Tibial nerve (tissue), 4 donors: ENCODE measurements around the gene GBF1. TPM values are rescaled to one million over a fixed set of nuclear protein-coding genes. Genes with fewer than 3 reads are reported as not detected.

Experiments
- DNase-seq, 2 donors: peaks; one replicate each; pipeline ENCODE4 v3.0.0-alpha.2; 2019; ENCODE audit warnings: low spot score in 2 of 2
- H3K27ac ChIP-seq, 4 donors: fragments of 200-600 bp; sonication (generic) in 3 of 4; one replicate each; pipeline ENCODE4 v1.5.1; 2017 to 2019; ENCODE audit warnings: mild to moderate bottlenecking in 1 of 4
- H3K27me3 ChIP-seq, 2 donors: fragments of 200-600 bp; sonication (generic) in 1 of 2; one replicate each; pipeline versions ENCODE4 v1.5.1 to v1.6.0; 2017 to 2019
- H3K36me3 ChIP-seq, 3 donors: fragments of 200-600 bp; sonication (generic); one replicate each; pipeline ENCODE4 v1.5.1; 2018 to 2019
- H3K4me1 ChIP-seq, 4 donors: fragments of 200-600 bp; sonication (generic) in 3 of 4; one replicate each; pipeline ENCODE4 v1.5.1; 2017 to 2019
- H3K4me3 ChIP-seq, 4 donors: fragments of 200-600 bp; sonication (generic) in 3 of 4; one replicate each; pipeline ENCODE4 v1.5.1; 2017 to 2019; ENCODE audit warnings: mild to moderate bottlenecking in 1 of 4, moderate library complexity in 1 of 4
- H3K9me3 ChIP-seq, 4 donors: fragments of 200-600 bp; sonication (generic) in 3 of 4; one replicate each; pipeline ENCODE4 v1.5.1; 2017 to 2019
- EP300 ChIP-seq, 2 donors: sonication (generic); formaldehyde crosslinking; IDR thresholded peaks; one replicate each; pipeline ENCODE4 v1.6.1; 2017; ENCODE audit warnings: antibody characterized with exemption in 2 of 2, mild to moderate bottlenecking in 1 of 2
- POLR2A ChIP-seq, 2 donors: fragments of 450-650 bp; IDR thresholded peaks; one replicate each; pipeline ENCODE4 v1.6.1; 2017; ENCODE audit warnings: antibody characterized with exemption in 2 of 2, mild to moderate bottlenecking in 2 of 2, moderate library complexity in 2 of 2
- WGBS, 2 donors: methylation state at CpG; one replicate each; pipeline ENCODE4 v1.1.5; 2018; 5-methylcytosine and 5-hydroxymethylcytosine counted together
- total RNA-seq, 4 donors: library from RNA; depleted of rRNA; stranded (reverse); fragments of >200 nt; gene quantifications; one replicate each; pipeline ENCODE4 v1.1.0, GENCODE V29; 2016
- TF ChIP-seq, protein P1 (sequence below), 5 experiments: fragments of 200-600 bp in 3 of 5; fragments of 450-650 bp in 2 of 5; sonication (generic) in 3 of 5; IDR thresholded peaks; one replicate each; pipeline ENCODE4 v1.5.1; 2016 to 2019; ENCODE audit warnings: antibody characterized with exemption in 5 of 5, mild to moderate bottlenecking in 3 of 5, moderate library complexity in 2 of 5

The GBF1 gene
- total RNA-seq, 4 donors from 2014 or later, result 31.0 to 38.0 (median 36.1) TPM

DNA sequence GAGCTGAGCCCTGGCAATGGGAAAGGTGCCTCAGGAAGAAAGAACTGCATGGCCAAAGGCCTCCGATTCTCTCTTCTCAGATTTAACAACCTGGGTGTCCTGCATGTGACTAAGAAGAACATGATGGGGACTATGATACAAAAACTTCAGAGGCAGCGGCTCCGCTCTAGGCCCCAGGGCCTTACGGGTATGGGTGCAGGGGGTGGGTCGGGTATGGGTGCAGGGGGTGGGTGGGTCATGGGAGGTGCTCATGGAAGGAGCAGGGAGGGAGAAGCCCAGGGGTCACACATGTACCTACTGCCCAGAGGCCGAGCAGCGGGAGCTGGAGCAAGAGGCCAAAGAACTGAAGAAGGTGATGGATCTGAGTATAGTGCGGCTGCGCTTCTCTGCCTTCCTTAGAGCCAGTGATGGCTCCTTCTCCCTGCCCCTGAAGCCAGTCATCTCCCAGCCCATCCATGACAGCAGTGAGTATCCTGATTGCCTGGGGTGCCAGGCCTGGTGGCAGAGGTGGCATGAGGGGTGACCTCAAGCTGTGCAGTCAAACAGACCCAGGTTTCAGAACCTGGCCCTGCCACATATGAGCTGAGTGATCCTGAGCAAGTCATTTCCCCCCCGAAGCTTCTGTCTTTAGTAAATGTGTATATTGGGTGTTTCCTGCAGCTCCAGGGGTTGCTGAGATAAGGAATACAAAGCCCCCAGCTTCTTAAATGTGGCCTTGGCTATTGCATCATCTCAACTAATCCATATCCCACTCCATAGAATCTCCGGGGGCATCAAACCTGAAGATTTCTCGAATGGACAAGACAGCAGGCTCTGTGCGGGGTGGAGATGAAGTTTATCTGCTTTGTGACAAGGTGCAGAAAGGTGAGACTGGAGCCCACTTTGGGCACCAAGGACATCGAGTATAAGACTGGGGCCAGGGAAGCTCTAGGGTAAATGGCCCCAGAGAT is 152.2 kb downstream of the GBF1 start:
- Histone ChIP-seq H3K4me1 (peaks cover 0 to 60% (median 32%) of the 10 kb centered on the region in 4 donors), H3K27me3 (no peaks in the 10 kb centered on the region), H3K36me3 (peaks cover 0 to 48% (median 11%) of the 10 kb centered on the region in 3 donors), H3K27ac (peak overlapping the region in 2 of 4 donors; percentile 97 to 98), H3K9me3 (no peaks in the 10 kb centered on the region), H3K4me3 (no peak overlapping the region)
- no peak for DNase-seq
- 89% methylated on average over 14 of the region's 14 CpGs for WGBS, 2 donors
- no peak for TF ChIP-seq POLR2A (IDR thresholded peaks at IDR 0.05)
- TF ChIP-seq EP300 (IDR thresholded peaks at IDR 0.05), result no peak
- TF ChIP-seq, protein P1, sequence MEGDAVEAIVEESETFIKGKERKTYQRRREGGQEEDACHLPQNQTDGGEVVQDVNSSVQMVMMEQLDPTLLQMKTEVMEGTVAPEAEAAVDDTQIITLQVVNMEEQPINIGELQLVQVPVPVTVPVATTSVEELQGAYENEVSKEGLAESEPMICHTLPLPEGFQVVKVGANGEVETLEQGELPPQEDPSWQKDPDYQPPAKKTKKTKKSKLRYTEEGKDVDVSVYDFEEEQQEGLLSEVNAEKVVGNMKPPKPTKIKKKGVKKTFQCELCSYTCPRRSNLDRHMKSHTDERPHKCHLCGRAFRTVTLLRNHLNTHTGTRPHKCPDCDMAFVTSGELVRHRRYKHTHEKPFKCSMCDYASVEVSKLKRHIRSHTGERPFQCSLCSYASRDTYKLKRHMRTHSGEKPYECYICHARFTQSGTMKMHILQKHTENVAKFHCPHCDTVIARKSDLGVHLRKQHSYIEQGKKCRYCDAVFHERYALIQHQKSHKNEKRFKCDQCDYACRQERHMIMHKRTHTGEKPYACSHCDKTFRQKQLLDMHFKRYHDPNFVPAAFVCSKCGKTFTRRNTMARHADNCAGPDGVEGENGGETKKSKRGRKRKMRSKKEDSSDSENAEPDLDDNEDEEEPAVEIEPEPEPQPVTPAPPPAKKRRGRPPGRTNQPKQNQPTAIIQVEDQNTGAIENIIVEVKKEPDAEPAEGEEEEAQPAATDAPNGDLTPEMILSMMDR (IDR thresholded peaks at IDR 0.05), result no peak

DNA sequence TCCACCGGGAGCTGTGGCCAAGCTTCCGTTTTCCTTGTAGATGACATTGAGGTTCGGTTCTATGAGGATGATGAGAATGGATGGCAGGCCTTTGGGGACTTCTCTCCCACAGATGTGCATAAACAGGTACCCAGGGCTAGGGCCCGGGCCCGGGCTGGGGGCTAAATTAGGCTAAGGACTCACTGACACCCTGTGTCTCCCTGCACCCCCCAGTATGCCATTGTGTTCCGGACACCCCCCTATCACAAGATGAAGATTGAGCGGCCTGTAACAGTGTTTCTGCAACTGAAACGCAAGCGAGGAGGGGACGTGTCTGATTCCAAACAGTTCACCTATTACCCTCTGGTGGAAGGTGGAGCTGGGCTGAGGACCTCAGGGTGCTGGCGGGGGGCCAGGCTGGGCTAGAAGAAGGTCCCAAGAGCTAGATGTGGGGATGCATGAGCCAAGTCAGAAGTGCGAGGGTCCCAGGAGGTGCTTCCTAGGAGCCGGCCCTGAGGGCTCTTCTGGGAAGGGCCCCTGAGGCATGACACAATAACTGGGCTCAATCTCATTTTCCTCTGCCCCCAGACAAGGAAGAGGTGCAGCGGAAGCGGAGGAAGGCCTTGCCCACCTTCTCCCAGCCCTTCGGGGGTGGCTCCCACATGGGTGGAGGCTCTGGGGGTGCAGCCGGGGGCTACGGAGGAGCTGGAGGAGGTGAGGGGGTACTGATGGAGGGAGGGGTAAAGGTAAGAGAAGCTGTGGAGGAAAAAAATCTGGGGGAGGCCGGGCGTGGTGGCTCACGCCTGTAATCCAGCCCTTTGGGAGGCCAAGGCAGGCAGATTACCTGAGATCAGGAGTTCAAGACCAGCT is 153.1 kb downstream of the GBF1 start:
- H3K9me3 ChIP-seq, result no peaks in the 10 kb centered on the region
- no peaks in the 10 kb centered on the region for H3K27me3 ChIP-seq
- H3K4me1 ChIP-seq, result peaks cover 0 to 58% (median 30%) of the 10 kb centered on the region in 4 donors
- no peak for TF ChIP-seq EP300 (IDR thresholded peaks at IDR 0.05)
- TF ChIP-seq, protein P1 (IDR thresholded peaks at IDR 0.05), result no peak
- TF ChIP-seq POLR2A (IDR thresholded peaks at IDR 0.05), result no peak
- 87 to 89% methylated on average over 21 of the region's 21 CpGs for WGBS, 2 donors
- peak overlapping the region in 2 of 4 donors; percentile 60 to 72 for H3K4me3 ChIP-seq
- peaks cover 0 to 57% (median 11%) of the 10 kb centered on the region in 3 donors for H3K36me3 ChIP-seq
- no peak for DNase-seq
- H3K27ac ChIP-seq, result peak overlapping the region in 3 of 4 donors; percentile 86 to 95 (median 91)

DNA sequence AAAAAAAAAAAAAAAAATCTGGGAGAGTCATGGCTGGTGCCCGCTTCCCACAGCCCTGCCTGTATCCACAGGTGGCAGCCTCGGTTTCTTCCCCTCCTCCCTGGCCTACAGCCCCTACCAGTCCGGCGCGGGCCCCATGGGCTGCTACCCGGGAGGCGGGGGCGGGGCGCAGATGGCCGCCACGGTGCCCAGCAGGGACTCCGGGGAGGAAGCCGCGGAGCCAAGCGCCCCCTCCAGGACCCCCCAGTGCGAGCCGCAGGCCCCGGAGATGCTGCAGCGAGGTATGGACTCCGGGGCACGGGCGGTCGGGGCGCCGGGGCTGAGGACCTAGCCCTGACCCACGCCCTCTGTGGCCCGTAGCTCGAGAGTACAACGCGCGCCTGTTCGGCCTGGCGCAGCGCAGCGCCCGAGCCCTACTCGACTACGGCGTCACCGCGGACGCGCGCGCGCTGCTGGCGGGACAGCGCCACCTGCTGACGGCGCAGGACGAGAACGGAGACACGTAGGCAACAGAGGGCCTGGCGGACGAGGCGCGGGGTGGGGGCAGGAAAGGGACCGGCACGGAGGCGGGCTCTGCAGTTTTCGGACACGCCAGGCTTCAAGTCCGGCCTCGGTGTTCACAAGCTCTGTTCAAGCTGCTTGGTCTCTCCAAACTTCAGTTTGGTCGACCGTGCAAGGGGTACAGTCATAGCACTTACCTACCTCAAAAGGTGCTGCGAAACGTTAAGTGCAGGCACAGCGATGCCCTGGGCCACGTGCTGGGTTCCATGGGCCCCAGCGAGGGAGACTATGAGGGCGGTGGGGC is 154.1 kb downstream of the GBF1 start:
- TF ChIP-seq POLR2A (IDR thresholded peaks at IDR 0.05), result peak; percentile 33 to 65
- peak in 1 of 2 donors; percentile 86 for TF ChIP-seq EP300 (IDR thresholded peaks at IDR 0.05)
- TF ChIP-seq, protein P1 (IDR thresholded peaks at IDR 0.05), result peak; percentile 92 to 98 (median 97)
- peak; percentile 81 to 85 for DNase-seq
- H3K4me3 ChIP-seq, result peak overlapping the region; percentile 58 to 75 (median 66)
- H3K4me1 ChIP-seq, result peaks cover 0 to 57% (median 27%) of the 10 kb centered on the region in 4 donors
- H3K36me3 ChIP-seq, result peaks cover 0 to 58% (median 11%) of the 10 kb centered on the region in 3 donors
- peak overlapping the region; percentile 86 to 95 (median 90) for H3K27ac ChIP-seq
- H3K27me3 ChIP-seq, result no peaks in the 10 kb centered on the region
- H3K9me3 ChIP-seq, result no peaks in the 10 kb centered on the region
- WGBS, 2 donors, result 4% methylated on average over 24 to 42 of the region's 72 CpGs

DNA sequence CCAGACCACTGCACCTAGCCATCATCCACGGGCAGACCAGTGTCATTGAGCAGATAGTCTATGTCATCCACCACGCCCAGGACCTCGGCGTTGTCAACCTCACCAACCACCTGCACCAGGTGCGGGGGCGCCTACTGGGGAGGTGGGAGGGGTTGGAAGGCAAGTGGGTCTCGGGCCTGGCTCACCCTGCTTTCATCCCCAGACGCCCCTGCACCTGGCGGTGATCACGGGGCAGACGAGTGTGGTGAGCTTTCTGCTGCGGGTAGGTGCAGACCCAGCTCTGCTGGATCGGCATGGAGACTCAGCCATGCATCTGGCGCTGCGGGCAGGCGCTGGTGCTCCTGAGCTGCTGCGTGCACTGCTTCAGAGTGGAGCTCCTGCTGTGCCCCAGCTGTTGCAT is 154.7 kb downstream of the GBF1 start:
- no peaks in the 10 kb centered on the region for H3K9me3 ChIP-seq
- WGBS, 2 donors, result 79 to 84% methylated on average over 9 to 16 of the region's 17 CpGs
- peaks cover 0 to 58% (median 11%) of the 10 kb centered on the region in 3 donors for H3K36me3 ChIP-seq
- peak overlapping the region in 1 of 4 donors; percentile 86 for H3K27ac ChIP-seq
- DNase-seq, result no peak
- TF ChIP-seq POLR2A (IDR thresholded peaks at IDR 0.05), result no peak
- TF ChIP-seq, protein P1 (IDR thresholded peaks at IDR 0.05), result no peak
- no peak for TF ChIP-seq EP300 (IDR thresholded peaks at IDR 0.05)
- H3K4me1 ChIP-seq, result peaks cover 0 to 51% (median 27%) of the 10 kb centered on the region in 4 donors
- H3K27me3 ChIP-seq, result no peaks in the 10 kb centered on the region
- H3K4me3 ChIP-seq, result peak overlapping the region in 1 of 4 donors; percentile 60
